HG03558 (cell line): ENCODE measurements around the gene HLA-B.

Source experiments
- ATAC-seq: cut with Tn5 transposase; IDR thresholded peaks from one replicate; pipeline ENCODE4 v1.9.1; 2021; ENCODE audit warnings: moderate number of reproducible peaks; ENCODE audit not compliant: unreplicated experiment; ENCODE audit errors: extremely low read depth

The HLA-B gene

DNA sequence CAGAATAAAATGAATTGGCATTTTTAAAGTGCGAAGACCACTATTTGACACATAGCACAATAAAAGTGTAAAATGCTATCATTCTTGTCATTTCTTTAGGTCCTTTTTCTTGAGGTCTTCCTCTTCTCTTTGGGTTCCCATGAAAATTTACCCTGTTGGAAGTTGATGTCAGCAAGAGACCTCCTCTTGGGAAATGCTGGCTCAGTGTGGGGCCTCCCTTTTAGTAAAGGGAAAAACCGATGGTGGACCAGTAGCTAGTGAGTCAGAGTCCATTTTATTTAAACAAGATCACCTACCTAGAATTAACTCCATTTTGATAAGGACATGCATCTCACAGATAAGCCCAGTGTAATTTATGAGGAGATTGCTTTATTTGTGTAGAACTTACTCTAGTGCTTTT lies 47.3 kb downstream of the HLA-B start:
- ATAC-seq, result no peak

DNA sequence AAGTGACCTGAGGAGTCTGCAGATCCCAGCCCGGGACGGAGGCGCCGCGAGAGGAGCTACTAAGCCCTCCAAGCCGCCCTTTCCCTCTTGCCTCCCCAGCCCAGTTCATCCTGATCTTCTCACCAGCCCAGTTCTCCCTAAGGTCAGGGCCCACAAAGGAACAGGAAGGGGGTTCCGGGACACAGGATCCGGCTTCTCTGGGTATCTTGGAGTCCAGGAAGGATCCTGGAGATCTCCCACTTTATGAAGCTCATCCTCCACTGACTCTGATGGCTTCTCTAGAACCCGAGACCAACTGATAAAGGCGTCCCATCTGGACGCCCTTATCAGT lies 48.2 kb downstream of the HLA-B start:
- no peak for ATAC-seq

DNA sequence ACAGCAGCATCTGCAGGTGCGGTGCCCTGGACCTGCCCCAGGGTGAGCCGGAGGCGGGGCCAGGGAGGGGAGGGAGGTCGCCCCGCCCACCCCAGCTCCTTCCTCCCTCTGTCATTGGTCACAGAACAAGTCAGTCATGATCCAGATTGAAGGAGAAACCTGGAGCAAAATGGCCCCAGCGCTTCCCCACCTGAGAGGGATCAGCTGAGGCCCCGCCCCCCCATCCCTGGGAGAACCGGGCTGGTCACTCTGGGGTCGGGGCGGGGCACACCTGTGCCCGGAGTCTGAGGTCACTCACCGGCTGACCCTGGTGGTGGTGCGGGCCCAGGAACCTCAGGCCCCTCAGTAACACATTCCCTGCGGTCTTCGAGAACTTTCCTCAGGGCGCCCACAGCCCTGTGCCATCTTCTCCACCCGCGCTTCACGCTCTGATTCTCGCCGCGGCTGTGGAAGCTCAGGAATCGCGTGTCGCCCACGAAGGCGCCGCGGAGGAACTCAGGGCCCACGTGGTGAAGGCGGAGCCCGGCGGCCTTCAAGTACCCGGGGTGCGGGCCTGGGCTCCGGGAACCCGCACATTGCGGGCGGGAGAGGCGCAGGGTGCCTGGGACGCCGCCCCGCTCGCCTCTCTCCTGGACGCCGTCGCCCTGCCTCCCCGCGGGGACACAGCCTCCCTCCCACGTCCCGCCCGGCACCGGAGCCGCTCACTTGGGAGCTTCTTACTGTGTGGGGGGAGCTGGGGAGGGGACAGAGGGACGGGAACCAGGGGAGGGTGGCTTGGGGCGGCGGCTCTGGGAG lies 48.7 kb downstream of the HLA-B start:
- no peak for ATAC-seq

DNA sequence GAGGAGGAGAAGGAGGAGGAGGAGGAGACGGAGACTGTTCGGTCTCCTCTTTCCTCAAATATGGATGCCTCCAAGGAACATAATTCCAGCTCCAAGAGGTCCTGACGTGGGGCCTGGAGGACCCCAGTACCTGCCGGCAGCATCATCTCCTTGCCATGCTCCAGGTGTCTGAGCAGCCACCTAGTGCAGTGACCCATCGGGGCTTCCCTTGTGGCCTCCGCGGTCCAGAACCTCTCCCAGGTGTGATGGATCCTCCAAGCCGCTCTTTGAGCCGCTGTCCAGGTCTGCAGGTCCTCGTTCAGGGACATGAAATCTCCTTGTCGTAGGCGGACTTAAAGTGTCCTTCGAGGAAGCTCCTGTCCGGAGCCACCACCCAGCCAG lies 49.3 kb downstream of the HLA-B start:
- ATAC-seq, result no peak

DNA sequence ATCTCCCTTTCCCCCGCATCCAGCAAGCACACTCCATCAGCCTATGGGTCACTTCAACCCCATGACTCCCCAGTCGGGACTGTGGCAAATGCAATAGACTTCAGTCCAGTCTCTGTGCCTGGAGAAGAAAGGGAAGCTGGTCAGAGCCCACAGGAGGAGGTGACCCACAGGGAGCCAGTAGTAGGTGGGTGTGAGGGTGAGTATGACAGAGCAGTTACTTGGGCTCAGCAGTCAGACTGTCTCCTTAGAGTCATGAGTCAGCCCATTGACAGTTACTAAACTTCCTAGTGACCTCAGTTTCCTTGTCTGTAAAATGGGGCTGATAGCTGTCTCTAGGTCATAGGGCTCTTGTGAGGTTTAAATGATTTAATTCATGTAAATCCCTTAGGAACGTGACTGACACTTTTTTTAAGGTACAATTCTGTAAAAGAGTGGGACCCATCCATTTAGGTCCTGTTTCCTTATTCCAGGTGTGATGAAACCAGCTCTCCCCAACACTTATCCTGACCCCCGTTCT lies 51.2 kb downstream of the HLA-B start:
- no peak for ATAC-seq

DNA sequence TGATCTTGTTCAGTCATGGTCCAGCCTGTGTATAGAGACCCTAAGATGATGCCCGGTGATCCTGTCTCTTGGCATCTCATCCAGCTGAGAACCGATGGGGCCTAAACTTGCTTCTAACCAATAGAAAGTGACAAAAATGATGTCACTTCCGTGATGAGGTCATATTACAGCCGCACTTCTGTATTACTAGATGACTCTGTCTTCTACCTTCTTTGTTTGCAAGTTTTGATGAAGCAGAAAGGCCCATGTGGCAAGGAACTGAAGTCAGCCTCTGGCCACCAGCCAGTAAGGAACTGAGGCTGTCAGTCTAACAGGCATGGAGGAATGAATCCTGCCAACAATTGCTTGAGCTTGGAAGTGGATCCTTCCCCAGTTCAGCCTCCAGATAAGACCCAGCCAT lies 52.3 kb downstream of the HLA-B start:
- no peak for ATAC-seq
